ENCODE results near the gene CEP290.
"Not testable (repeated sequence)": the region's sequence is repeated elsewhere in the genome, so short reads cannot be mapped to it uniquely, and the experiment has no call there.

The CEP290 gene

GRCh38 chr12:88037770-88038169 is 104.1 kb downstream of the CEP290 start:
- DNase-seq: no peak

GRCh38 chr12:88036353-88036965 is 105.4 kb downstream of the CEP290 start:
- no peak for DNase-seq

GRCh38 chr12:88035907-88036289 is 106.0 kb downstream of the CEP290 start:
- DNase-seq: peak; percentile 40

DNA sequence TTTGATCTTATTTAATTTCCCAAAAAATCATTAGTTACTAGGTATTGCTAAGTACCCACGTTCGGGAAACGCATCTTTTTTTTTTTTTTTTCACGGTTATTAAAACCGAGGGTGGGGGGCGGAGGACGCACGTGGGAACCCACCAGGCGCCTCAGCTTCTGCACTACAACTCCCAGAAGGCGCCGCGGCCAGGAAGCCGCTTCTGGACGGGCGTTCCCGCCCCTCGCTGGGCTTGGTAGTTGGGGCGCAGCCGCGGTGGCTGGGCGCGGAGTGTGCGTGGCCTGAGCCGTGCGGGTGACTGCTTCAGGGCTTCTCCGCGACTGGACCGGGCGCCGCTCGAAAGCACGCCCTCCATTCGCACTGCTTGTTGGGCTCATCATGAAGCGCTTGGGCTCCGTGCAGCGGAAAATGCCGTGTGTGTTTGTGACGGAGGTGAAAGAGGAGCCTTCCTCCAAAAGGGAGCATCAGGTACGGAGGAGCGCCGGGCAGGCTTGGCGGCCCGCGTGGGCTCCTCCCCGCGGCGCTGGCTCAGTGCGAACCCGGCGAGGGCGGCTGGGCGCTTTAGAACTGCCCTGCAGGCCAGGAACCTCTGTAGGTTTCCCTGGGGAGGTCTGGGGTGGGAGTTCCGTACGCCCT is 106.5 kb downstream of the CEP290 start:
- DNase-seq: peak; percentile 81

- not testable (repeated sequence) for DNase-seq
Observed at GRCh38 chr12:88031161-88031560, 110.7 kb downstream of the CEP290 start.

DNA sequence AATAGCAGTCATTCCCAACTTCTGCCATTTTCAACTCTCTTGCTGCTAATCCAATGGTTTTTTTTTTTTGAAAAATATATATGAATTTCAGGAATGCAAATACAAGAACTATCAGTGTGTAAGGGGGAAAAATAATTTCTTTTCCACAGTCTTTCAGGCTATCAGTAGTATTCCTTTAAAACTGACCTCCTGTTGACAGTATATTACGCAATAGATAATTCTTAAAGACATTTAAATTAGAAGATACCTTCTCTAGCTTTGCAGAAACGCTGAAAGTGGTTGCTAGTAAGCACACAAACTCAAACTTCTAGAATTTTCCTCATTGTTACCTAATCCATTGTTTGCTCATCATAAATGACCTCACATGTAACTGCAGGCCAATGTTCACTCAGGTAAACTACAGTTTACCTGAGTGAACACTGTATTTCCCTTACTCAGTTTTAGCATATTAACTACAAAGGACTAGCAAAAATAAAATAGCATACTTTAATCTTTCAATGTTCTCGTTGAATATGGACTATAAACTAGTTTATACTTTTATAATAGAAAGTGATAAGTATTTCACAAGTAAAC is 112.7 kb downstream of the CEP290 start, which contains the start of gene C12orf50:
Gene C12orf50, minus strand, starts transcription at position 309 of the 573 bp plus-strand sequence. CDS start 2,439 bp downstream, outside the sequence.
- DNase-seq: no peak

GRCh38 chr12:88026196-88026595 is 115.7 kb downstream of the CEP290 start:
- no peak for DNase-seq

GRCh38 chr12:88017964-88018363 is 123.9 kb downstream of the CEP290 start:
- no peak for DNase-seq

- peak; percentile 16 for DNase-seq
Observed at GRCh38 chr12:88015825-88016224, 126.1 kb downstream of the CEP290 start.

- DNase-seq: no peak
Observed at GRCh38 chr12:88011755-88012154, 130.1 kb downstream of the CEP290 start.

DNA sequence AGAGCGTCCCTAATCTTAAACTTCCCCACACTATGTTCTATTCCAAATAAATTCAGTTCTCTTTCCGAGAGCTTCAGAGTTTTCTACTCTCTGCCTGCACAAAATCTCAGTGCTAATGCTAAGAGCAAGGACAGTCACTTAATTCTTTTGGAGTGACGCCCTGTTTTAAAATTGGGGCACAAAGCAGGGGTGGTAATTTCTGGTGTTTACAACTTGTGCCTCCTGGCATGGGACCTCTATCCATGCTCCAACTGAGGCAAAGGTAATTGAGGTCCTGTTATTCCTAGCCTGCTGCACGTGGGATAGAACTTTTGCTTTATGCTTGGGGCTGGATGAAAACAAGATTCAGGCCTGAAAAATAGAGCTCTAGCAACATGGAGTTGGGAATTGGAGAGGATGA is 135.5 kb downstream of the CEP290 start:
- no peak for DNase-seq

DNA sequence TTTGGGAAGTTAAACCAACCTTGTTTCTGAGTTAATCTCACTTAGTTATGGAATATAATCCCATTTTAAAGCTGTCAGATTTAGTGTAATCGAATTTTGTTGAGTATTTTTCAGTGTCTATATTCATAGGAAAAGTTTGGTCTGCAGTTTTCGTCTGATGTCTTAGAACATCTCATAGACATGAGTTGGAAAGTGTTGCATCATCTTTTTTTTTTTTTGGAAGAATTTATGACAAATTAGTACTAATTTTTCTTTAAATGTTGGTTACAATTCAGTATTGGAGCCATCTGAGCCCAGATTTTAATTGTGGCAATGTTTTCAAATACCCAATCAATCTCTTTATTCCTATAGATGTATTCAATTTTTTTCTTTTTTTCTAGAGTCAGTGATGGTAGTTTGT is 140.6 kb downstream of the CEP290 start:
- DNase-seq: no peak
